ENCODE results near the gene CACNA1F. TPM values are rescaled to one million over a fixed set of nuclear protein-coding genes. Genes with fewer than 3 reads are reported as not detected.

CACNA1F gene
- total RNA-seq, 1 donor from 2014 or later = 0.47 TPM

DNA sequence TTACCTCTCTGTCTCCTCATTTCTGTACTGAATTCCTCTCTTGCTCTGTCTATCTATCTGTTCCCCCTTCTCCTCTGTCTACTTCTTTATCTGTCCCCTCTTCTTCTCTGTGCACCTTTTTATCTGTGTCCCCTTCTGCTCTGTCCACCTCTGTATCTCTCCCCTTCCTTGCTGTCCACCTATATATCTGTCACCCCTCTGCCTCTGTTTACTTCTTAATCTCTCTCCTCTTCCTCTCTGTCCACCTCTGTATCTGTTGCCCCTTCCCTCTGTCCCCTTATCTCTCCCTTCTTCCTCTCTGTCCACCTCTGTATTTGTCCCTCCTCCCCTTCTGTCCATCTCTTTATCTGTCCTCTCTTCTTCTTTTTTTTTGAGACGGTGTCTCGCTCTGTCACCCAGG lies 11.1 kb upstream of the CACNA1F start:
- DNase-seq = no peak
- Mint-ChIP-seq H3K9me3 (ENCODE audit: unreplicated experiment) (no peaks in the 10 kb centered on the region), H3K27me3 (ENCODE audit: unreplicated experiment) (peaks cover 3% of the 10 kb centered on the region), H3K4me3 (ENCODE audit: unreplicated experiment) (no peak overlapping the region), H3K4me1 (ENCODE audit: low read depth, unreplicated experiment) (no peaks in the 10 kb centered on the region), H3K36me3 (ENCODE audit: unreplicated experiment) (no peaks in the 10 kb centered on the region), H3K27ac (ENCODE audit: unreplicated experiment) (no peak overlapping the region)
- TF ChIP-seq CTCF (IDR thresholded peaks at IDR 0.05; ENCODE audit: partially characterized antibody, unreplicated experiment) = no peak

DNA sequence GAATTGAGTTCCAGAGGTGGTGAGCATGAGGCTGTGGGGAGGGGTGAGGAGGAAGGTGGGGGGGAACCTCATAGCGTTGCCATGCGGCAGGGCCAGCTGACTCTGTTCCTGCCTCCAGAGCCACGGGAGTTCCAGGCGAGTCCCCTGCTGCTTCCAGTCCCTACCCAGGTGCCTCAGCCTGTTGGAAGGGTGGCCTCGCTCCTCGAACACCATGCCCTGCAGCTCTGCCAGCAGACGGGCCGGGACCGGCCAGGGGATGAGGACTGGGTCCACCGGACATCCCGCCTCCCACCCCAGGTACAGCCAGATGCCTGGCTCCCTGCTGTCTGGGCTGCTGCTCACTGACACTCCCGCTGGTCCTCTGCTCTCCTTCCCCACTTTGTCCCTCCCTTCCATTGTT lies 10.0 kb upstream of the CACNA1F start:
- TF ChIP-seq CTCF (IDR thresholded peaks at IDR 0.05; ENCODE audit: partially characterized antibody, unreplicated experiment) = no peak
- H3K27me3 Mint-ChIP-seq (ENCODE audit: unreplicated experiment) = peaks cover 1% of the 10 kb centered on the region
- H3K4me3 Mint-ChIP-seq (ENCODE audit: unreplicated experiment) = no peak overlapping the region
- DNase-seq = no peak
- H3K36me3 Mint-ChIP-seq (ENCODE audit: unreplicated experiment) = no peaks in the 10 kb centered on the region
- H3K27ac Mint-ChIP-seq (ENCODE audit: unreplicated experiment) = no peak overlapping the region
- no peaks in the 10 kb centered on the region for H3K9me3 Mint-ChIP-seq (ENCODE audit: unreplicated experiment)
- no peaks in the 10 kb centered on the region for H3K4me1 Mint-ChIP-seq (ENCODE audit: low read depth, unreplicated experiment)

- no peak overlapping the region for H3K27ac Mint-ChIP-seq (ENCODE audit: unreplicated experiment)
- no peak for DNase-seq
- no peak overlapping the region for H3K4me3 Mint-ChIP-seq (ENCODE audit: unreplicated experiment)
- no peaks in the 10 kb centered on the region for H3K9me3 Mint-ChIP-seq (ENCODE audit: unreplicated experiment)
- no peaks in the 10 kb centered on the region for H3K36me3 Mint-ChIP-seq (ENCODE audit: unreplicated experiment)
- no peaks in the 10 kb centered on the region for H3K4me1 Mint-ChIP-seq (ENCODE audit: low read depth, unreplicated experiment)
- TF ChIP-seq CTCF (IDR thresholded peaks at IDR 0.05; ENCODE audit: partially characterized antibody, unreplicated experiment) = no peak
- H3K27me3 Mint-ChIP-seq (ENCODE audit: unreplicated experiment) = peaks cover 1% of the 10 kb centered on the region
These were observed 9.5 kb upstream of the CACNA1F start for GRCh38 chrX:49242545-49243066.

DNA sequence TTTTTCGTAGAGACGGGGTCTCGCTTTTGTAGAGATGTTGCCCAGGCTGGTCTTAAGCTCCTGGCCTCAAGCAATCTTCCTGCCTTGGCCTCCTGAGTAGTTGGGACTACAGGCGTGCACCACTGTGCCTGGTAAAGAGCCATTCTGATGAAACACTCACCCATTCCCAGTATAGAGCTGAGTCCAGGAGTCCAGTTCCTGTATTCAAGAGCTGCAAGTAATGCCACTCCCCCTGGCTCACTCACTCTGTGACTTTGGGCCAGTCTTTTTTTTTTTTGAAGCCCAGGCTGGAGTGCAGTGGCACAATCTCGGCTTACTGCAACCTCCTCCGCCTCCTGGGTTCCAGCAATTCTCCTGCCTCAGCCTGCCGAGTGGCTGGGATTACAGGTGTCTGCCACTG lies 5.6 kb upstream of the CACNA1F start:
- Mint-ChIP-seq H3K9me3 (ENCODE audit: unreplicated experiment) (peaks cover 2% of the 10 kb centered on the region), H3K36me3 (ENCODE audit: unreplicated experiment) (no peaks in the 10 kb centered on the region), H3K27ac (ENCODE audit: unreplicated experiment) (no peak overlapping the region), H3K27me3 (ENCODE audit: unreplicated experiment) (peaks cover 2% of the 10 kb centered on the region), H3K4me1 (ENCODE audit: low read depth, unreplicated experiment) (no peaks in the 10 kb centered on the region), H3K4me3 (ENCODE audit: unreplicated experiment) (no peak overlapping the region)
- no peak for DNase-seq
- TF ChIP-seq CTCF (IDR thresholded peaks at IDR 0.05; ENCODE audit: partially characterized antibody, unreplicated experiment) = no peak

DNA sequence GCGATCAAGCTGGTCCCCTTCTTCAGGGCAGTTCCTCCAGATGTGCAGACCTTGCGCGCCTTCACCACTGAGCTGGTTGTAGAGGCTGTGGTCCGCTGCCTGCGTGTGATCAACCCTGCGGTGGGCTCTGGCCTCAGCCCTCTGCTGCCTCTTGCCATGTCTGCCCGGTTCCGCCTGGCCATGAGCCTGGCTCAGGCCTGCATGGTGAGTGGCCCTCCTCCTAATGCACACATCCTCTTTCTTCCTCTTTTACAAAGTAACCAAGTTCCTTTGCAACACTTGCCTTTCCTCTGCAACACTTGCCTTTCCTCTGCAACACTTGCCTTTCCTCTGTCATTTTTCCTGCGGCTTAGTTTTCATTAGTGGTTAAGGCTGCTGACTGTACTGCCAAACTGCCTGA lies 3.9 kb upstream of the CACNA1F start:
- Mint-ChIP-seq H3K27ac (ENCODE audit: unreplicated experiment) (no peak overlapping the region), H3K27me3 (ENCODE audit: unreplicated experiment) (peaks cover 2% of the 10 kb centered on the region), H3K36me3 (ENCODE audit: unreplicated experiment) (no peaks in the 10 kb centered on the region), H3K9me3 (ENCODE audit: unreplicated experiment) (peaks cover 2% of the 10 kb centered on the region), H3K4me1 (ENCODE audit: low read depth, unreplicated experiment) (no peaks in the 10 kb centered on the region), H3K4me3 (ENCODE audit: unreplicated experiment) (no peak overlapping the region)
- DNase-seq = no peak
- no peak for TF ChIP-seq CTCF (IDR thresholded peaks at IDR 0.05; ENCODE audit: partially characterized antibody, unreplicated experiment)

Data from glutamatergic neuron (in vitro differentiated cells).